ENCODE measurements around the gene UBA3. TPM values are rescaled to one million over a fixed set of nuclear protein-coding genes. Genes with fewer than 3 reads are reported as not detected.
A peak's percentile ranks its signal among the peaks of the same experiment; 100 is the strongest.

UBA3 gene
- total RNA-seq, 1 experiment from 2014 or later = 67.2 TPM

GRCh38 chr3:69065318-69065964, 14.7 kb downstream of the UBA3 start:
- H3K27me3 ChIP-seq (ENCODE audit: insufficient read depth, low read length) = no peaks in the 10 kb centered on the region
- no peaks in the 10 kb centered on the region for H3K9me3 ChIP-seq (ENCODE audit: control insufficient read depth, low read depth, low read length)
- H2BK120ac ChIP-seq (ENCODE audit: low read depth, low read length, poor library complexity, severe bottlenecking) = no peak overlapping the region
- H2AFZ ChIP-seq (ENCODE audit: low read length) = no peak overlapping the region
- H3K14ac ChIP-seq (ENCODE audit: insufficient read depth, low read length) = no peak overlapping the region
- DNase-seq = no peak
- no peak overlapping the region for H3K23ac ChIP-seq (ENCODE audit: insufficient read length, low read depth, low read length)
- no peak overlapping the region for H2BK5ac ChIP-seq (ENCODE audit: insufficient read length, low read length)
- Mint-ChIP-seq H3K36me3 (ENCODE audit: insufficient read depth in 1 of 3, low read depth in 3 of 3) (peaks cover 15 to 30% (median 28%) of the 10 kb centered on the region in 3 experiments), H3K4me3 (no peak overlapping the region), H3K4me1 (no peaks in the 10 kb centered on the region), H3K27ac (peak overlapping the region in 1 of 3 experiments; percentile 7; a peak in 2 of 7 replicates), H3K27me3 (ENCODE audit: low read depth) (no peaks in the 10 kb centered on the region), H3K9me3 (no peaks in the 10 kb centered on the region)
- no peak overlapping the region for H2BK20ac ChIP-seq (ENCODE audit: low read depth, low read length, poor library complexity, severe bottlenecking)
- no peak overlapping the region for H3K4ac ChIP-seq (ENCODE audit: low read depth, low read length)
- no peak overlapping the region for H4K8ac ChIP-seq (replicated peaks; ENCODE audit: insufficient read length, low read depth, low read length)
- no peak overlapping the region for H2BK12ac ChIP-seq (ENCODE audit: insufficient read length, low read depth, low read length)
- H4K91ac ChIP-seq (ENCODE audit: insufficient read length, low read depth, low read length) = no peak overlapping the region
- H4K5ac ChIP-seq (ENCODE audit: insufficient read length, low read depth, low read length) = no peak overlapping the region
- H3K18ac ChIP-seq (ENCODE audit: insufficient read length, low read depth, low read length) = no peak overlapping the region
- TF ChIP-seq CTCF (conservative IDR thresholded peaks at IDR 0.05) = no peak
- H3K4me1 ChIP-seq (ENCODE audit: insufficient read depth, low read length) = no peaks in the 10 kb centered on the region
- H4K20me1 ChIP-seq (ENCODE audit: control insufficient read depth, insufficient read depth, insufficient read length) = no peaks in the 10 kb centered on the region
- no peak overlapping the region for H2BK15ac ChIP-seq (ENCODE audit: low read depth, low read length)
- no CpG with 5 or more reads among the region's 6 CpGs for WGBS (ENCODE audit: extremely low coverage, insufficient read length, low lambda C conversion rate)
- H3T11ph ChIP-seq (ENCODE audit: low read length) = no peak overlapping the region
- no peak overlapping the region for H3K9ac ChIP-seq (ENCODE audit: extremely low read depth, insufficient read length, low read length)
- H3K56ac ChIP-seq (ENCODE audit: insufficient read length, low read depth, low read length) = no peak overlapping the region
- no peaks in the 10 kb centered on the region for H3K23me2 ChIP-seq (ENCODE audit: insufficient read length, low read depth, low read length, poor library complexity, severe bottlenecking)
- no peak overlapping the region for H2AK5ac ChIP-seq (ENCODE audit: insufficient read length, low read length)
- H3K4me2 ChIP-seq (ENCODE audit: insufficient read depth, insufficient read length, low read length) = no peak overlapping the region
- no peaks in the 10 kb centered on the region for H3K79me2 ChIP-seq (ENCODE audit: insufficient read depth, low read length)
- H3K27ac ChIP-seq (ENCODE audit: insufficient read length, low read depth, low read length) = no peak overlapping the region
- no peaks in the 10 kb centered on the region for H3K79me1 ChIP-seq (ENCODE audit: insufficient read depth, low read depth, low read length, poor library complexity, severe bottlenecking)
